ENCODE results near the gene BPIFB2.

DNA sequence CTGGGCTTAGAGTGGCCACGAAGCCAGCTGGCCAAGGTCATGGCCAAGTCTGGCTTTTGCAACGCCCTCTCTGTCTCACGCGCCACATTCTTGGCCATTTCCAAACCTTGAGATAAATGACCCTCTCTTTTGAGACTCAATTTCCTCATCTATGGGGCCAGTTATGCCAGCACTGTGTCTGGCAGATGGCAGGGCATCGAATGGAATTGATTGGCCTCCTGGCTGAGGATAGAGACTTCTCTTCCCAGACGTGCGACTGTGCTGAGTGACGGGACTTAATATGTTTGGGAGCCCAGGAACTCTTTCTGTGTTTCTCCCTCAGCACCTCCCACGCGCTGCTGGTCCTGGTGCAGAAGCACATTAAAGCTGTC lies 7.6 kb downstream of the BPIFB2 start:
- TF ChIP-seq, protein P1, sequence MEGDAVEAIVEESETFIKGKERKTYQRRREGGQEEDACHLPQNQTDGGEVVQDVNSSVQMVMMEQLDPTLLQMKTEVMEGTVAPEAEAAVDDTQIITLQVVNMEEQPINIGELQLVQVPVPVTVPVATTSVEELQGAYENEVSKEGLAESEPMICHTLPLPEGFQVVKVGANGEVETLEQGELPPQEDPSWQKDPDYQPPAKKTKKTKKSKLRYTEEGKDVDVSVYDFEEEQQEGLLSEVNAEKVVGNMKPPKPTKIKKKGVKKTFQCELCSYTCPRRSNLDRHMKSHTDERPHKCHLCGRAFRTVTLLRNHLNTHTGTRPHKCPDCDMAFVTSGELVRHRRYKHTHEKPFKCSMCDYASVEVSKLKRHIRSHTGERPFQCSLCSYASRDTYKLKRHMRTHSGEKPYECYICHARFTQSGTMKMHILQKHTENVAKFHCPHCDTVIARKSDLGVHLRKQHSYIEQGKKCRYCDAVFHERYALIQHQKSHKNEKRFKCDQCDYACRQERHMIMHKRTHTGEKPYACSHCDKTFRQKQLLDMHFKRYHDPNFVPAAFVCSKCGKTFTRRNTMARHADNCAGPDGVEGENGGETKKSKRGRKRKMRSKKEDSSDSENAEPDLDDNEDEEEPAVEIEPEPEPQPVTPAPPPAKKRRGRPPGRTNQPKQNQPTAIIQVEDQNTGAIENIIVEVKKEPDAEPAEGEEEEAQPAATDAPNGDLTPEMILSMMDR (optimal IDR thresholded peaks at IDR 0.05 in 1 of 3, IDR thresholded peaks at IDR 0.05 in 1 of 3, conservative IDR thresholded peaks at IDR 0.05 in 1 of 3; ENCODE audit: extremely low read depth in 1 of 3, insufficient read depth in 2 of 3, low read length in 3 of 3), result no peak
- TF ChIP-seq EZH2 (IDR thresholded peaks at IDR 0.05; ENCODE audit: low read length), result no peak

Data from keratinocyte (primary cell).